Measurements from ENCODE around the gene RNASET2.

DNA sequence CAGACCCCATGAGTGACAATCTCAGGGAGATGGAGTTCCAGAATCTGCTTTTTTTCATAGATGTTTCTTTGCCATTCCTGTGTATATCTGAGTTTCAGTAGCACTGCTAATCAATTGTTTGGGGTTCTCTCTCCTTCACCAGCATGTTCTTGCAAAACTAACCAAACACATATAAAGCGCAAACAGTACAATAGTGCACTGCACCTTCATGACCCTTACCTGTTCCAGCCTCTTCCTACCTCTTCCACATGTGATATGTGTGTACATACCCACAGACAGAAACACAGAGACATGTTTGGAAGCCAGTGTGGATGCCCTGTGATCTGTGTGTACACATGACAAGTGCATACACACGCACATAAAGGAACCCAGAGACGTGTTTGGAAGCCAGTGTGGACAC, 41.0 kb upstream of the RNASET2 start:
- TF ChIP-seq, protein P1, sequence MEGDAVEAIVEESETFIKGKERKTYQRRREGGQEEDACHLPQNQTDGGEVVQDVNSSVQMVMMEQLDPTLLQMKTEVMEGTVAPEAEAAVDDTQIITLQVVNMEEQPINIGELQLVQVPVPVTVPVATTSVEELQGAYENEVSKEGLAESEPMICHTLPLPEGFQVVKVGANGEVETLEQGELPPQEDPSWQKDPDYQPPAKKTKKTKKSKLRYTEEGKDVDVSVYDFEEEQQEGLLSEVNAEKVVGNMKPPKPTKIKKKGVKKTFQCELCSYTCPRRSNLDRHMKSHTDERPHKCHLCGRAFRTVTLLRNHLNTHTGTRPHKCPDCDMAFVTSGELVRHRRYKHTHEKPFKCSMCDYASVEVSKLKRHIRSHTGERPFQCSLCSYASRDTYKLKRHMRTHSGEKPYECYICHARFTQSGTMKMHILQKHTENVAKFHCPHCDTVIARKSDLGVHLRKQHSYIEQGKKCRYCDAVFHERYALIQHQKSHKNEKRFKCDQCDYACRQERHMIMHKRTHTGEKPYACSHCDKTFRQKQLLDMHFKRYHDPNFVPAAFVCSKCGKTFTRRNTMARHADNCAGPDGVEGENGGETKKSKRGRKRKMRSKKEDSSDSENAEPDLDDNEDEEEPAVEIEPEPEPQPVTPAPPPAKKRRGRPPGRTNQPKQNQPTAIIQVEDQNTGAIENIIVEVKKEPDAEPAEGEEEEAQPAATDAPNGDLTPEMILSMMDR (IDR thresholded peaks at IDR 0.05) = no peak
- TF ChIP-seq POLR2A (IDR thresholded peaks at IDR 0.05) = no peak
